OCI-LY7 (cell line): Measurements from ENCODE around the gene PTAFR. TPM values are rescaled to one million over a fixed set of nuclear protein-coding genes. Genes with fewer than 3 reads are reported as not detected.

ENCODE experiments used
- BruUV-seq: library from RNA; stranded (reverse); fragments of 400-500 nt; replicated peaks from 2 replicates; lab custom pipeline; 2021; lab: Mats Ljungman, UMichigan
- CTCF ChIA-PET: fragments of 300-600 bp; sonication (Branson Sonifier 250); formaldehyde crosslinking; loops from one replicate; lab custom pipeline; 2022; ENCODE audit warnings: antibody characterized with exemption; ENCODE audit not compliant: unreplicated experiment; lab: Charles Lee
- POLR2A ChIA-PET: fragments of 300-600 bp; sonication (Branson Sonifier 250); formaldehyde crosslinking; loops from one replicate; lab custom pipeline; 2022; ENCODE audit warnings: antibody characterized with exemption; lab: Charles Lee
- DNase-seq: peaks from one replicate; pipeline ENCODE4 v3.0.0-alpha.2; 2015; ENCODE audit warnings: low spot score
- H2AFZ ChIP-seq: fragments of 200-600 bp; sonication (generic), shearing (Covaris generic); 2 replicates; pipeline ENCODE4 v1.6.1; 2014; ENCODE audit warnings: mild to moderate bottlenecking, antibody characterized with exemption, low read length, moderate library complexity
- H3K27ac ChIP-seq: fragments of 200-600 bp; sonication (generic); 2 replicates; pipeline ENCODE4 v1.5.1; 2014; ENCODE audit warnings: mixed run types, low read depth, mild to moderate bottlenecking, moderate library complexity, low read length, inconsistent platforms; ENCODE audit not compliant: poor library complexity, severe bottlenecking
- H3K36me3 ChIP-seq: fragments of 200-600 bp; sonication (generic); 2 replicates; pipeline ENCODE4 v1.6.1; 2014; ENCODE audit warnings: mild to moderate bottlenecking, antibody characterized with exemption, low read length, moderate library complexity, mixed read lengths; ENCODE audit not compliant: insufficient read depth
- H3K4me1 ChIP-seq: fragments of 200-600 bp; sonication (generic); 2 replicates; pipeline ENCODE4 v1.5.1; 2014; ENCODE audit warnings: mild to moderate bottlenecking, low read length; ENCODE audit not compliant: insufficient read depth, poor library complexity, severe bottlenecking
- H3K4me2 ChIP-seq: fragments of 200-600 bp; sonication (generic); 2 replicates; pipeline ENCODE4 v1.6.1; 2014; ENCODE audit warnings: mild to moderate bottlenecking, low read length
- H3K4me3 ChIP-seq: fragments of 200-600 bp; sonication (generic); 2 replicates; pipeline ENCODE4 v1.5.1; 2014; ENCODE audit warnings: mild to moderate bottlenecking, low read depth, low read length; ENCODE audit not compliant: poor library complexity, severe bottlenecking
- H3K79me2 ChIP-seq: fragments of 200-600 bp; sonication (generic); 2 replicates; pipeline ENCODE4 v1.6.1; 2016; ENCODE audit warnings: low read depth, mild to moderate bottlenecking, low read length, moderate library complexity, mixed read lengths; ENCODE audit not compliant: insufficient read depth
- H3K9me2 ChIP-seq: fragments of 200-600 bp; sonication (generic); 2 replicates; pipeline ENCODE4 v1.6.1; 2016; ENCODE audit warnings: mild to moderate bottlenecking, low read length, mixed read lengths; ENCODE audit not compliant: insufficient read depth
- H3K9me3 ChIP-seq: fragments of 200-600 bp; sonication (generic); 2 replicates; pipeline ENCODE4 v1.6.1; 2014; ENCODE audit warnings: mild to moderate bottlenecking, mixed run types, low read length, mixed read lengths
- H4K20me1 ChIP-seq: fragments of 200-600 bp; sonication (generic); 2 replicates; pipeline ENCODE4 v1.6.1; 2014; ENCODE audit warnings: mild to moderate bottlenecking, antibody characterized with exemption, low read length, moderate library complexity, mixed read lengths; ENCODE audit not compliant: insufficient read depth
- EZH2phosphoT487 ChIP-seq: fragments of 200-600 bp; sonication (generic); IDR thresholded peaks from 2 replicates; pipeline ENCODE4 v1.6.1; 2018; ENCODE audit warnings: low read depth, borderline replicate concordance, mild to moderate bottlenecking, mixed run types, antibody characterized with exemption, low read length, moderate library complexity, mixed read lengths
- intact Hi-C: fragments of 100-400 bp; cut with micrococcal nuclease; formaldehyde crosslinking; loops from one replicate; pipeline ENCODE4 v1.10.0; 2022; ENCODE audit not compliant: unreplicated experiment
- total RNA-seq, 2 experiments: library from RNA; depleted of rRNA in 1 of 2; stranded (reverse); fragments of >200 nt in 1 of 2; shearing (Covaris generic) in 1 of 2; gene quantifications; 2 replicates each; pipeline ENCODE4 v1.2.3, GENCODE V29; 2014 to 2022
- TF ChIP-seq, protein P1 (sequence below): fragments of 200-600 bp; sonication (generic); conservative IDR thresholded peaks from 2 replicates; pipeline ENCODE4 v1.5.1; 2014; ENCODE audit warnings: mild to moderate bottlenecking, antibody characterized with exemption, low read length, moderate library complexity, mixed read lengths

PTAFR gene
- total RNA-seq, 2 experiments from 2014 or later: 8.0 to 32.8 TPM

DNA sequence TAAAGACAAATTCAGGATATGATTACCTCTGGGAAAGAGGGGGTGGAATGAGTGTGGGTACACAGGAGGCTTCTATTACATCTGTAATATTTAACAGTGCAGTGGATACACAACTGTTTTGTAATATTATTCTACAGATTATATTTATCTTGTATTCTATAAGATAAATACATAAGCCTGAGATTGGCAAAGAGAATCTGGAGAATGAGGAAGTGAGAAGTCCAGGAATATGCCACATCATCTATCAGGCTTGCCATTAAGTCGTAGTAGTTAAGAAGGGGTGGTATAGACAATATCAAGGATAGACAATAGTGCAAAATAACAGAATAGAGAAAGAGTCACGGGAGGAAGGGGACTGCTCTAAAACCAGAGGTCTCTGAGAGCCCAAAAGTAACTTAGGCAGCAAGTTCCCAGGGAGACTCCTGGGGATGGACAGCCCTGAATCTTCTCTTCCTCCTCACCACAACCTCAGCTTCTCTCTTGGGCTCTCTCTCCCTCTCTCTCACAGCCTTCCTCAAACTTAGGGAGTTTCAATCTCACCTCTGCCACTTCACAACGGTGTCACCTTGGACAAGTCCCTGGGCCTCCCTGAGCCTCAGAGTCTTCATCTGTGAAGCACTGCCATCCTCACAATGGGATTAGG is 14.0 kb upstream of the PTAFR start:
- intact Hi-C loops: no loop called here
- Histone ChIP-seq H4K20me1 (no peaks in the 10 kb centered on the region), H3K36me3 (no peaks in the 10 kb centered on the region), H3K4me1 (peaks cover 11% of the 10 kb centered on the region), H3K9me3 (no peaks in the 10 kb centered on the region), H3K27ac (no peak overlapping the region), H2AFZ (no peak overlapping the region), H3K4me2 (no peak overlapping the region), H3K9me2 (no peaks in the 10 kb centered on the region), H3K4me3 (no peak overlapping the region), H3K79me2 (no peaks in the 10 kb centered on the region)
- ChIA-PET POLR2A (no interaction called here), CTCF (no interaction called here)
- BruUV-seq: no TSS peak
- no peak for TF ChIP-seq EZH2phosphoT487
- TF ChIP-seq, protein P1, sequence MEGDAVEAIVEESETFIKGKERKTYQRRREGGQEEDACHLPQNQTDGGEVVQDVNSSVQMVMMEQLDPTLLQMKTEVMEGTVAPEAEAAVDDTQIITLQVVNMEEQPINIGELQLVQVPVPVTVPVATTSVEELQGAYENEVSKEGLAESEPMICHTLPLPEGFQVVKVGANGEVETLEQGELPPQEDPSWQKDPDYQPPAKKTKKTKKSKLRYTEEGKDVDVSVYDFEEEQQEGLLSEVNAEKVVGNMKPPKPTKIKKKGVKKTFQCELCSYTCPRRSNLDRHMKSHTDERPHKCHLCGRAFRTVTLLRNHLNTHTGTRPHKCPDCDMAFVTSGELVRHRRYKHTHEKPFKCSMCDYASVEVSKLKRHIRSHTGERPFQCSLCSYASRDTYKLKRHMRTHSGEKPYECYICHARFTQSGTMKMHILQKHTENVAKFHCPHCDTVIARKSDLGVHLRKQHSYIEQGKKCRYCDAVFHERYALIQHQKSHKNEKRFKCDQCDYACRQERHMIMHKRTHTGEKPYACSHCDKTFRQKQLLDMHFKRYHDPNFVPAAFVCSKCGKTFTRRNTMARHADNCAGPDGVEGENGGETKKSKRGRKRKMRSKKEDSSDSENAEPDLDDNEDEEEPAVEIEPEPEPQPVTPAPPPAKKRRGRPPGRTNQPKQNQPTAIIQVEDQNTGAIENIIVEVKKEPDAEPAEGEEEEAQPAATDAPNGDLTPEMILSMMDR: no peak
- DNase-seq: no peak

DNA sequence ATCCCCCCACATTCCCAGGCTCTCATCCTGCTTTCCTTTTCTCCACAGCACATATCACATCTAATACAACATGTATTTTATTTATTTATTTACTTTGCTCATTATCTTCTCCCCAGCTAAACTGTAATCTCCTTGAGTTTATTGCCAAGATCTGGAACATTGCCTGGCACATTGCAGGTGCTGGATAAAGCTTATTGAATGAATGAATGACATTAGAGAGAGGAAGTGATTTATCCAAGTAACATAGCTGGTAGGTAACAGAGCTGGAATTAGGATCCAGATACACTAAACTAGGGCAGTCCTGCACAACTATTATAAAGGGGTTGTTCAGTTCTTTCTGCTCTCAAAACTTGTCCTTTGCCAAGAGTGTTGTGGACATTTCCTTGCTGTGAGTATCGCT is 8.6 kb upstream of the PTAFR start:
- POLR2A ChIA-PET: no interaction called here
- CTCF ChIA-PET: no interaction called here
- Histone ChIP-seq H3K36me3 (no peaks in the 10 kb centered on the region), H3K9me2 (no peaks in the 10 kb centered on the region), H3K9me3 (no peaks in the 10 kb centered on the region), H3K4me2 (no peak overlapping the region), H3K4me1 (peaks cover 28% of the 10 kb centered on the region), H3K79me2 (no peaks in the 10 kb centered on the region), H4K20me1 (no peaks in the 10 kb centered on the region), H3K4me3 (no peak overlapping the region), H3K27ac (no peak overlapping the region), H2AFZ (no peak overlapping the region)
- no TSS peak for BruUV-seq
- intact Hi-C loops: no loop called here
- DNase-seq: no peak
- TF ChIP-seq EZH2phosphoT487: no peak
- TF ChIP-seq, protein P1: no peak
